ENCODE results near the gene SLC39A5. TPM values are rescaled to one million over a fixed set of nuclear protein-coding genes. Genes with fewer than 3 reads are reported as not detected.
"Not testable (repeated sequence)": the region's sequence is repeated elsewhere in the genome, so short reads cannot be mapped to it uniquely, and the experiment has no call there.

The SLC39A5 gene
- total and polyA plus RNA-seq, 2 donors: 0.24 to 0.30 TPM

DNA sequence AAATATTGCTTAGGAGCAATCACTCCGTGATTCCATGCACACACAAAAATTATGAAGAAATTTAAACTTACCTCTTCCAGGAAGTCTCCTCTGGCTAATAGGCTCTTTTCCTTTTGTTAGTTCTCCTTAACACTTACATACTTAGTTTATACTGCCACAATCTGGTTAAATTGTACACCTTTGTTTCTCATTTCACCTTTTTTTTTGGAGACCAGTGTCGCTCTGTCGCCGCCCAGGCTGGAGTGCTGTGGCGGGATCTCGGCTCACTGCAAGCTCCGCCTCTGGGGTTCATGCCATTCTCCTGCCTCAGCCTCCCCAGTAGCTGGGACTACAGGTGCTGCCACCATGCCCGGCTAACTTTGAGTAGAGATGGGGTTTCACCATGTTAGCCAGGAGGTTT, 30.5 kb downstream of the SLC39A5 start:
- no peak for DNase-seq (ENCODE audit: low read depth in 6 of 9, low spot score in 9 of 9)
- Histone ChIP-seq H3K36me3 (ENCODE audit: control insufficient read depth in 2 of 2, insufficient read depth in 2 of 2, low read length in 1 of 2) (peaks cover 4 to 15% of the 10 kb centered on the region in 2 donors), H3K27ac (ENCODE audit: low read depth in 1 of 2, low read length in 1 of 2) (no peak overlapping the region), H3K4me1 (ENCODE audit: control insufficient read depth in 2 of 2, insufficient read depth in 2 of 2, low read length in 2 of 2) (peaks cover 14 to 20% of the 10 kb centered on the region in 2 donors), H3K4me3 (ENCODE audit: low read length in 2 of 2) (no peak overlapping the region), H3K27me3 (ENCODE audit: control insufficient read depth in 2 of 2, insufficient read depth in 1 of 2, low read length in 1 of 2) (no peaks in the 10 kb centered on the region), H3K9me3 (ENCODE audit: control insufficient read depth in 2 of 2, insufficient read depth in 1 of 2, low read length in 1 of 2) (no peaks in the 10 kb centered on the region)
- 95% methylated on average over 8 of the region's 8 CpGs for WGBS

DNA sequence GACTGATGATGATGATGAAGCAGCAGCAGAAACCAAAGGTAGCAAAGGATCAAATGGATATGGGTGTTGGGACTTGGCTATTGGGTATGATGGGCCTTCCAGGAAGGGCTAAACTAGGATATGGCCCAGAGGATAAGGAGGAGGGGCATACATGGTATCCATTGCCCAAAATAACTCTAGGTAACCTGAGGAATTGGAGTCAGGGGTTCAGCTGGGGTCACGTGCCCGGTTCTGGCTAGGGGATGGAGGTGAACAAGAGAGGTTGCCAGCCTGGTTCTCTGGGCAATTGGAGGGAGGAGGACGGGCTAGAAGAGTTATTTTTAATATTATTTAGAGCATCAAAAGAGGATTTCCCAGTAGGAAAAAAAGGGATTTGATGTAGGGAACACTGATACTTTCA, 31.1 kb downstream of the SLC39A5 start:
- peaks cover 14 to 20% of the 10 kb centered on the region in 2 donors for H3K4me1 ChIP-seq (ENCODE audit: control insufficient read depth in 2 of 2, insufficient read depth in 2 of 2, low read length in 2 of 2)
- peaks cover under 1 to 10% of the 10 kb centered on the region in 2 donors for H3K36me3 ChIP-seq (ENCODE audit: control insufficient read depth in 2 of 2, insufficient read depth in 2 of 2, low read length in 1 of 2)
- H3K27me3 ChIP-seq (ENCODE audit: control insufficient read depth in 2 of 2, insufficient read depth in 1 of 2, low read length in 1 of 2): no peaks in the 10 kb centered on the region
- no peak overlapping the region for H3K27ac ChIP-seq (ENCODE audit: low read depth in 1 of 2, low read length in 1 of 2)
- H3K4me3 ChIP-seq (ENCODE audit: low read length in 2 of 2): no peak overlapping the region
- no peak for DNase-seq (ENCODE audit: low read depth in 6 of 9, low spot score in 9 of 9)
- no peaks in the 10 kb centered on the region for H3K9me3 ChIP-seq (ENCODE audit: control insufficient read depth in 2 of 2, insufficient read depth in 1 of 2, low read length in 1 of 2)
- 97% methylated on average over 3 of the region's 3 CpGs for WGBS

DNA sequence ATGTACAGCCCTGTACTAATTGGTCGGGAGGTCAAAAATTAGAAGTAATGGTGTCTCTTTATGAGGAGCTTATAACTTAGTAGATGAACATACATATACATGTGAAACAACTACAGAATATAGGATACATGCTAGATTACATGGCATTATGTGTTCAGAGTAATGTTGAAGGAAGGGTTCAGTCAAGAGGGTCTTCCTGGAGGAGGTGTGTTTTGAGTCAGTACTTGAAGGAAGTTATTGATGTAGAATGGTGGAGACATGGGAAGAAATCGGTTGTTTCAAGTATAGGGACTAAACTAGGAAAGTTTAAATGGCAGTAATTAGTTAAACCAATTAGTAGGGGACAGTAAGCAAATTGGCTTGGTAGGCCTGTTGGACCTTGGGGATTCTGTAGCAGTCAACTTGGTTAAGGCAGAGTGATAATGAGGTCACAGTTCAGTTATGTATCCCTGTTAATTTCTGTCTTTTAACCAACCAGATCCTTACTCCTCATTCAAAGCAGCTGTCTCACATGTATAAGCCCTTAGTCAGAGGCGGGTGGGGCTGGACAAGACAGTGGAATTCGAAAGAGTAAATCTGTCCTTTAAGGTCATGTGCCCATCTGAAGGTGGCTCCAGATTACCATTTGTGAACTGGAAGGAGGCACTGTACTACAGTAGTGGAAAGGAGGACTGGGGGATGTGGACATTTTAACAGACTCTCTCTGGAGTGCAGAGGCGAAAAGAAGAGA, 31.8 kb downstream of the SLC39A5 start:
- Histone ChIP-seq H3K4me1 (ENCODE audit: control insufficient read depth in 2 of 2, insufficient read depth in 2 of 2, low read length in 2 of 2) (peaks cover 14 to 23% of the 10 kb centered on the region in 2 donors), H3K36me3 (ENCODE audit: control insufficient read depth in 2 of 2, insufficient read depth in 2 of 2, low read length in 1 of 2) (peaks cover 0 to 4% of the 10 kb centered on the region in 2 donors)
- 95% methylated on average over 5 of the region's 5 CpGs for WGBS

DNA sequence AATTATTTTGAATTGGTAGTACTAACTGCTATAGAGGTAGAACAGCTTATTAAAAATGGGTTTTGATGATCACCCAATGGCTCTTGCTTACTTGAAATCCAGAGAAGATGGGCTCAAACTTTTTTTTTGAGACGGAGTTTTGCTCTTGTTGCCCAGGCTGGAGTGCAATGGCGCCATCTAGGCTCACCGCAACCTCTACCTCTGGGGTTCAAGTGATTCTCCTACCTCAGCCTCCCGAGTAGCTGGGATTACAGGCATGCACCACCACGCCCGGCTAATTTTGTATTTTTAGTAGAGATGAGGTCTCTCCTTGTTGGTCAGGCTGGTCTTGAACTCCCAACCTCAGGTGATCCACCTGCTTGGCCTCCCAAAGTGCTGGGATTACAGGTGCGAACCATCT, 33.1 kb downstream of the SLC39A5 start:
- not testable (repeated sequence) for H3K27ac ChIP-seq (ENCODE audit: low read depth in 1 of 2, low read length in 1 of 2)

More for the DNA sequence above, 31.8 kb downstream of the SLC39A5 start:
- H3K4me3 ChIP-seq (ENCODE audit: low read length in 2 of 2): no peak overlapping the region
- H3K9me3 ChIP-seq (ENCODE audit: control insufficient read depth in 2 of 2, insufficient read depth in 1 of 2, low read length in 1 of 2): no peaks in the 10 kb centered on the region
- DNase-seq (ENCODE audit: low read depth in 6 of 9, low spot score in 9 of 9): no peak
- H3K27me3 ChIP-seq (ENCODE audit: control insufficient read depth in 2 of 2, insufficient read depth in 1 of 2, low read length in 1 of 2): no peaks in the 10 kb centered on the region
- H3K27ac ChIP-seq (ENCODE audit: low read depth in 1 of 2, low read length in 1 of 2): peak overlapping the region in 1 of 2 donors; percentile 31

DNA sequence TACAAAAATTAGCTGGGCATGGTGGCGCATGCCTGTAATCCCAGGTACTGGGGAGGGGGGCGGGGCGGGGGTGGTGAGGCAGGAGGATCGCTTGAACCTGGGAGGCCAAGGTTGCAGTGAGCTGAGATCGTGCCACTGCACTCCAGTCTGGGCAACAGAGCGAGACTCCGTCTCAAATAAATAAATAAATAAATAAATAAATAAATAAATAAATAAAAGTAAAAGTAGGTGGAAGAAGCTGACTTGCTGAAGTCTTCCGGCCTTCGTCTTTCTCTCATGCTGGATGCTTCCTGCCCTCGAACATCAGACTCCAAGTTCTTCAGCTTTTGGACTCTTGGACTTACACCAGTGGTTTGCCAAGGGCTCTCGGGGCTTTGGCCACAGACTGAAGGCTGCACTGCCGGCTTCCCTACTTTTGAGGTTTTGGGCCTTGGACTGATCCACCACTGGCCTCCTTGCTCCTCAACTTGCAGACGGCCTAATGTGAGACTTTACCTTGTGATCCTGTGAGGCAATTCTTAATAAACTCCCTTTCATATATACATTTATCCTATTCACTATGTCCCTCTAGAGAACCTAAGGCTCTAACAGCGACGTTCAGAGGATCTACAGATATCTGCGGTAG, 36.3 kb downstream of the SLC39A5 start:
- Histone ChIP-seq H3K4me1 (ENCODE audit: control insufficient read depth in 2 of 2, insufficient read depth in 2 of 2, low read length in 2 of 2) (peaks cover 2 to 12% of the 10 kb centered on the region in 2 donors), H3K27ac (ENCODE audit: low read depth in 1 of 2, low read length in 1 of 2) (peak overlapping the region; percentile 96 to 98), H3K36me3 (ENCODE audit: control insufficient read depth in 2 of 2, insufficient read depth in 2 of 2, low read length in 1 of 2) (peaks cover 9 to 23% of the 10 kb centered on the region in 2 donors), H3K4me3 (ENCODE audit: low read length in 2 of 2) (peak overlapping the region; percentile 72 to 85)
- H3K9me3 ChIP-seq (ENCODE audit: control insufficient read depth in 2 of 2, insufficient read depth in 1 of 2, low read length in 1 of 2); H3K27me3 ChIP-seq (ENCODE audit: control insufficient read depth in 2 of 2, insufficient read depth in 1 of 2, low read length in 1 of 2); DNase-seq (ENCODE audit: low read depth in 6 of 9, low spot score in 9 of 9): not testable (repeated sequence)
- WGBS: 68% methylated on average over 16 of the region's 16 CpGs

More for the DNA sequence above, 33.1 kb downstream of the SLC39A5 start:
- DNase-seq (ENCODE audit: low read depth in 6 of 9, low spot score in 9 of 9); H3K9me3 ChIP-seq (ENCODE audit: control insufficient read depth in 2 of 2, insufficient read depth in 1 of 2, low read length in 1 of 2); H3K4me3 ChIP-seq (ENCODE audit: low read length in 2 of 2); H3K27me3 ChIP-seq (ENCODE audit: control insufficient read depth in 2 of 2, insufficient read depth in 1 of 2, low read length in 1 of 2); H3K36me3 ChIP-seq (ENCODE audit: control insufficient read depth in 2 of 2, insufficient read depth in 2 of 2, low read length in 1 of 2): not testable (repeated sequence)
- WGBS: 97% methylated on average over 7 of the region's 7 CpGs
- peaks cover 8 to 19% of the 10 kb centered on the region in 2 donors for H3K4me1 ChIP-seq (ENCODE audit: control insufficient read depth in 2 of 2, insufficient read depth in 2 of 2, low read length in 2 of 2)

DNA sequence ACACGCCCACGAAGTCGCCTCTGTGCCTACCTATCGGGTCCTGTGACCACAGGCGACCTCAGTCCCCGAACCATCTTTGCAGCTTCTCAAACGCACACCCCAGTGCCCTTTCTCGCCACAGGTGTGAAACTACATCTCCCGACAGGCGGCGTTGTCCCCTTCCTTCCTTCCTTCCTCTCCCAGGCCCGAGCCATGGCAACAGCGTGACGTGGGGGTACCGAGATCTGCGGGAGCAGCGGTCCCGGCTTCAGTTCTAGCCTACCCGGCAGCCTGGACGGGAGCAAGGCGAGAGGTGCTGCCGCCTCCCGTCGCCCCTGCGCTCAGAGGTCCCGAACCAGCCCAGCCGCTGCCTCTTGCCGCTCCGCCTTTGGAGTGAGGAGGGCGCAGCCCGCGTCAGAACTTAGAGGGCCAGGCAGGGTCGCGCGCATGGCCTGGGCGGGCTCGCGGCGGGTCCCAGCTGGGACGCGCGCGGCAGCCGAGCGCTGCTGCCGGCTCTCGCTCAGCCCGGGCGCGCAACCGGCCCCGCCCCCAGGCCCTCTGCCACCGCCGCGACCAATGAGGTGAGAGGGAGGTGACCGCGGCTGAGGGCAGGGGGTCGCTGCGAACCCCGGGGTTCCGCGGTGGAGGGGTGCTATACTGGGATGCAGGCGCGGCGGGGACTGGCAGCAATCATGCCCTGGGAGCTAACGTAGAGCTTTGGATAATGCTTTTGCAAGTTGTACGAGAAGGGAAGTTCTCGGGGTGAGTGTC, 37.0 kb downstream of the SLC39A5 start, which contains the start of gene COQ10A:
Gene COQ10A (plus strand): TSS at position 250 of the 750 bp plus-strand sequence. CDS start 177 bp downstream, at position 427.
- peaks cover 2 to 12% of the 10 kb centered on the region in 2 donors for H3K4me1 ChIP-seq (ENCODE audit: control insufficient read depth in 2 of 2, insufficient read depth in 2 of 2, low read length in 2 of 2)
- peaks cover 9 to 29% of the 10 kb centered on the region in 2 donors for H3K36me3 ChIP-seq (ENCODE audit: control insufficient read depth in 2 of 2, insufficient read depth in 2 of 2, low read length in 1 of 2)
- peak within 1 kb of the TSS; percentile 96 to 98 for H3K27ac ChIP-seq (ENCODE audit: low read depth in 1 of 2, low read length in 1 of 2)
- H3K9me3 ChIP-seq (ENCODE audit: control insufficient read depth in 2 of 2, insufficient read depth in 1 of 2, low read length in 1 of 2): no peaks in the 10 kb centered on the region
- H3K27me3 ChIP-seq (ENCODE audit: control insufficient read depth in 2 of 2, insufficient read depth in 1 of 2, low read length in 1 of 2): no peaks in the 10 kb centered on the region
- DNase-seq (ENCODE audit: low read depth in 6 of 9, low spot score in 9 of 9): peak; percentile 76 to 95 (median 85)
- peak within 1 kb of the TSS; percentile 72 to 85 for H3K4me3 ChIP-seq (ENCODE audit: low read length in 2 of 2)
- WGBS: under 1% methylated on average over 68 of the region's 68 CpGs

DNA sequence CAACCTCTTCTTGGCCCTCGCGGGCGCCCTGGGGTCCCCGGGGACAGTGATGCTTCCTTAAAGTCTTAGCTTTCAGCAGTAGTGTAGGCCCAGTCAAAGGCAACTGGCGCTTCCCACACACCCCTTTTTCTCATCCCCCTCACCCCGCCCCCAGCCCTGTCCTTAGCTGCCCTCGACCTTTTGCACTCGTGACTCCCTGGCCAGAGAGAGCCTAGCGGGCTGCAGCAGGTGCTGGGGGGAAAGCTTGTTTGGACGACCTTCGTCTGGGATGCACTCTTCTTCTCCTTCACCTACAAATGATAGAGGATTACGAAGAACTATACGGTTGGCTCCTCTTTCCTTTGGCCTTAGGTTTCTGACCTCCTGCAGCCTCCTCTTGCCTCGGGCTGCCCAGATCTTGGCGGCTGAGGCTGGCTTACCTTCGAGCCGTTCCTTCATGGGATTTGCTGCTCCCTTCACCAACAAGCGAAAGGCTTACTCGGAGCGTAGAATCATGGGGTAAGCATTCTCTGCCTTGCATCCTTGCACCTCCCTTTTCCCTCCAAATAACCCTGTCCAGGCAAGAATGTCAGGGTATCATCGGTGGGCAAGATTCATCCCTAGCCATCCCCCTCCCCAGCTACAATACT, 37.7 kb downstream of the SLC39A5 start:
- H3K36me3 ChIP-seq (ENCODE audit: control insufficient read depth in 2 of 2, insufficient read depth in 2 of 2, low read length in 1 of 2): peaks cover 12 to 36% of the 10 kb centered on the region in 2 donors
- DNase-seq (ENCODE audit: low read depth in 6 of 9, low spot score in 9 of 9): no peak
- H3K4me3 ChIP-seq (ENCODE audit: low read length in 2 of 2): peak overlapping the region; percentile 72 to 85
- no peaks in the 10 kb centered on the region for H3K9me3 ChIP-seq (ENCODE audit: control insufficient read depth in 2 of 2, insufficient read depth in 1 of 2, low read length in 1 of 2)
- H3K4me1 ChIP-seq (ENCODE audit: control insufficient read depth in 2 of 2, insufficient read depth in 2 of 2, low read length in 2 of 2): peaks cover 2 to 12% of the 10 kb centered on the region in 2 donors
- peak overlapping the region in 1 of 2 donors; percentile 98 for H3K27ac ChIP-seq (ENCODE audit: low read depth in 1 of 2, low read length in 1 of 2)
- WGBS: 49% methylated on average over 21 of the region's 21 CpGs
- no peaks in the 10 kb centered on the region for H3K27me3 ChIP-seq (ENCODE audit: control insufficient read depth in 2 of 2, insufficient read depth in 1 of 2, low read length in 1 of 2)

DNA sequence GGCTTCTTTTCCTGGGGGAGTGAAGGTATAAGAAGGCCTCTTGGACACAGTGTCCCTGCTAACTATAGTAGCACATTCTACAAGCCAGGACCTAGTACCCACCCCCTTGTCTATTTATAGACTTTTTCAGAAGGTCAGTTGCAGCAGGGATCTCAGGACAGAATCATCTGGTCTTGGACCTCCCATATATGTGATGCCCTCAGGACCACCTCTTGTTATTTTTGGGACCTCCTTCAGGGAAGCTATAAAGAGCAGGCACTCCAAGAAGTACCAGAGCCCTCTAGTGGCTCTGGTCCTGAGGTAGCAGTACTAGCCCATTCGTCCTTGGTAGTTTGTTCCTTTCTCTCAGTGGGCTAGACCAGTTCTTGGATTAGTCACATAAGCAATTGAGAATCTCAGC, 41.2 kb downstream of the SLC39A5 start:
- 50% methylated on average over 1 of the region's 1 CpG for WGBS
- H3K27ac ChIP-seq (ENCODE audit: low read depth in 1 of 2, low read length in 1 of 2): no peak overlapping the region
- peak in 3 of 9 donors; percentile 15 to 31 (median 15) for DNase-seq (ENCODE audit: low read depth in 6 of 9, low spot score in 9 of 9)

More for the DNA sequence above, 41.2 kb downstream of the SLC39A5 start:
- no peaks in the 10 kb centered on the region for H3K27me3 ChIP-seq (ENCODE audit: control insufficient read depth in 2 of 2, insufficient read depth in 1 of 2, low read length in 1 of 2)
- H3K4me1 ChIP-seq (ENCODE audit: control insufficient read depth in 2 of 2, insufficient read depth in 2 of 2, low read length in 2 of 2): peaks cover 2 to 12% of the 10 kb centered on the region in 2 donors
- peaks cover 44 to 67% of the 10 kb centered on the region in 2 donors for H3K36me3 ChIP-seq (ENCODE audit: control insufficient read depth in 2 of 2, insufficient read depth in 2 of 2, low read length in 1 of 2)
- H3K9me3 ChIP-seq (ENCODE audit: control insufficient read depth in 2 of 2, insufficient read depth in 1 of 2, low read length in 1 of 2): no peaks in the 10 kb centered on the region
- H3K4me3 ChIP-seq (ENCODE audit: low read length in 2 of 2): no peak overlapping the region

Measured in thymus (tissue), 11 donors.